Right lobe of liver (tissue), 6 donors: ENCODE results near the gene RETREG1. TPM values are rescaled to one million over a fixed set of nuclear protein-coding genes. Genes with fewer than 3 reads are reported as not detected.

Experiments
- ATAC-seq, 4 donors: fragments of 200-7000 bp; cut with Tn5 transposase; one replicate each; pipeline ENCODE4 v1.9.1; 2020; ENCODE audit warnings: mild to moderate bottlenecking in 4 of 4, moderate library complexity in 4 of 4
- DNase-seq, 3 donors: peaks; one replicate each; pipeline ENCODE4 v3.0.0-alpha.2; 2020
- H3K27ac ChIP-seq, 3 donors: fragments of 200-600 bp; one replicate each; pipeline ENCODE4 v1.8.0; 2022
- H3K27me3 ChIP-seq, 2 donors: fragments of 200-600 bp; one replicate each; pipeline ENCODE4 v1.8.0; 2022
- H3K36me3 ChIP-seq, 4 donors: fragments of 200-600 bp; sonication (generic) in 1 of 4; one replicate each; pipeline versions ENCODE4 v1.5.1 to v1.8.0; 2017 to 2022; ENCODE audit warnings: control low read depth in 1 of 4
- H3K4me1 ChIP-seq, 4 donors: fragments of 200-600 bp; sonication (generic) in 1 of 4; one replicate each; pipeline versions ENCODE4 v1.5.1 to v1.8.0; 2017 to 2022; ENCODE audit warnings: control low read depth in 1 of 4
- H3K4me3 ChIP-seq, 3 donors: fragments of 200-600 bp; one replicate each; pipeline ENCODE4 v1.8.0; 2022
- H3K9me3 ChIP-seq, 4 donors: fragments of 200-600 bp; sonication (generic) in 1 of 4; one replicate each; pipeline versions ENCODE4 v1.5.1 to v1.8.0; 2017 to 2022; ENCODE audit warnings: control low read depth in 1 of 4
- CTCF ChIP-seq, 4 donors: fragments of 200-600 bp in 3 of 4; fragments of 450-650 bp in 1 of 4; IDR thresholded peaks; one replicate each; pipeline versions ENCODE4 v1.5.1 to v1.8.0; 2016 to 2022; ENCODE audit warnings: antibody characterized with exemption in 4 of 4, mild to moderate bottlenecking in 2 of 4
- POLR2A ChIP-seq: fragments of 450-650 bp; IDR thresholded peaks from one replicate; pipeline ENCODE4 v1.6.1; 2017; ENCODE audit warnings: antibody characterized with exemption, mild to moderate bottlenecking
- WGBS: methylation state at CpG from one replicate; pipeline ENCODE4 v1.1.6; 2018; ENCODE audit warnings: low coverage, low lambda C conversion rate; ENCODE audit not compliant: insufficient coverage; ENCODE audit errors: missing lambda C conversion rate; 5-methylcytosine and 5-hydroxymethylcytosine counted together
- intact Hi-C, 2 donors: fragments of 100-400 bp; cut with DNase I; formaldehyde crosslinking; loops; one replicate each; pipeline versions ENCODE4 v1.11.2 to v1.14.1; 2022
- total RNA-seq, 6 experiments: library from RNA; depleted of rRNA in 2 of 6; stranded (reverse); fragments of >200 nt in 2 of 6; fragmentation: NEBNext Ultra II Directional in 3 of 6; extraction: Animal tissue kit (Norgen Biotek cat#: 25700) in 3 of 6; gene quantifications; one replicate each; pipeline versions ENCODE4 v1.1.0 to v1.2.4, GENCODE V29; 2016 to 2023
- donor health status: DM: no; HTN: yes; CAD: no.
- donor health status: DM: no; HTN: no; CAD: no.
- donor health status: DM: no; HTN: no; CAD: no.
- donor health status: DM: no; HTN: yes; CAD: no.
- donor health status: DM: no; HTN: yes; CAD: no.

Gene RETREG1
- total RNA-seq, 6 experiments from 2014 or later, result 17.2 to 70.8 (median 30.2) TPM

GRCh38 chr5:16568875-16569580, 47.8 kb downstream of the RETREG1 start:
- DNase-seq (no peak), ATAC-seq (no peak)
- no peaks in the 10 kb centered on the region for H3K27me3 ChIP-seq
- intact Hi-C loops, result no loop called here
- TF ChIP-seq POLR2A, result no peak
- no peak for TF ChIP-seq CTCF (IDR thresholded peaks at IDR 0.05)
- no peaks in the 10 kb centered on the region for H3K9me3 ChIP-seq
- 84% methylated on average over 6 of the region's 16 CpGs for WGBS
- no peaks in the 10 kb centered on the region for H3K36me3 ChIP-seq
- H3K27ac ChIP-seq, result no peak overlapping the region
- H3K4me3 ChIP-seq, result no peak overlapping the region
- peaks cover 0 to 17% (median 7%) of the 10 kb centered on the region in 4 donors for H3K4me1 ChIP-seq

GRCh38 chr5:16567365-16567764, 49.4 kb downstream of the RETREG1 start:
- H3K9me3 ChIP-seq, result no peaks in the 10 kb centered on the region
- H3K27me3 ChIP-seq, result no peaks in the 10 kb centered on the region
- ATAC-seq, result no peak
- H3K36me3 ChIP-seq, result no peaks in the 10 kb centered on the region
- intact Hi-C loops, result no loop called here
- no peak for DNase-seq
- H3K4me1 ChIP-seq, result peaks cover 0 to 3% (median 0%) of the 10 kb centered on the region in 4 donors
- no peak overlapping the region for H3K4me3 ChIP-seq
- no peak for TF ChIP-seq CTCF (IDR thresholded peaks at IDR 0.05)
- TF ChIP-seq POLR2A, result no peak
- WGBS, result no CpG with 5 or more reads among the region's 3 CpGs
- H3K27ac ChIP-seq, result no peak overlapping the region

- Histone ChIP-seq H3K27me3 (no peaks in the 10 kb centered on the region), H3K27ac (no peak overlapping the region), H3K36me3 (no peaks in the 10 kb centered on the region), H3K4me3 (no peak overlapping the region), H3K9me3 (no peaks in the 10 kb centered on the region), H3K4me1 (no peaks in the 10 kb centered on the region)
- ATAC-seq, result no peak
- intact Hi-C loops, result no loop called here
- WGBS, result 86% methylated on average over 1 of the region's 1 CpG
- TF ChIP-seq POLR2A, result no peak
- no peak for TF ChIP-seq CTCF (IDR thresholded peaks at IDR 0.05)
- no peak for DNase-seq
Observed at GRCh38 chr5:16565118-16565517, 51.7 kb downstream of the RETREG1 start.

- TF ChIP-seq POLR2A (no peak), CTCF (IDR thresholded peaks at IDR 0.05) (no peak)
- intact Hi-C loops, result no loop called here
- WGBS, result 83% methylated on average over 5 of the region's 5 CpGs
- H3K4me3 ChIP-seq, result no peak overlapping the region
- no peaks in the 10 kb centered on the region for H3K36me3 ChIP-seq
- H3K4me1 ChIP-seq, result no peaks in the 10 kb centered on the region
- no peak for DNase-seq
- H3K9me3 ChIP-seq, result no peaks in the 10 kb centered on the region
- ATAC-seq, result no peak
- H3K27ac ChIP-seq, result no peak overlapping the region
- H3K27me3 ChIP-seq, result no peaks in the 10 kb centered on the region
Observed at GRCh38 chr5:16564248-16564867, 52.4 kb downstream of the RETREG1 start.
